WTC11 (cell line): ENCODE measurements around the gene PRKCE.

Experiments
- CTCF ChIP-seq: fragments of 200-600 bp; IDR thresholded peaks from 2 replicates; pipeline ENCODE4 v1.8.0; 2022; ENCODE audit warnings: antibody characterized with exemption
- ESRRA ChIP-seq: sonication (generic); formaldehyde crosslinking; IDR thresholded peaks from 2 replicates; pipeline ENCODE4 v1.8.1; 2022; ENCODE audit warnings: mild to moderate bottlenecking, missing genetic modification reagents, borderline replicate concordance
- SP1 ChIP-seq: sonication (generic); formaldehyde crosslinking; conservative IDR thresholded peaks from 2 replicates; pipeline ENCODE4 v1.8.1; 2022; ENCODE audit warnings: missing genetic modification reagents

GRCh38 chr2:46170026-46170425 is 518.6 kb downstream of the PRKCE start:
- TF ChIP-seq ESRRA (CRISPR knock-in tag) (no peak), SP1 (CRISPR knock-in tag) (no peak), CTCF (no peak)
